Femur (tissue), 1 donor: ENCODE measurements around the gene MRPS18A.

ENCODE experiments used
- DNase-seq: peaks from one replicate; pipeline ENCODE4 v3.0.0-alpha.2; 2017

MRPS18A gene

GRCh38 chr6:43687437-43688347 is at the start of gene MRPS18A:
Gene MRPS18A, minus strand, starts transcription at chr6:43687791. Its CDS starts 12 bp downstream, at chr6:43687779.
- peak; percentile 89 for DNase-seq

- DNase-seq = no peak
Observed at GRCh38 chr6:43736844-43737243, 49.3 kb upstream of the MRPS18A start.

- DNase-seq = no peak
Observed at GRCh38 chr6:43736211-43736786, 48.7 kb upstream of the MRPS18A start.

GRCh38 chr6:43735642-43736199 is 48.1 kb upstream of the MRPS18A start:
- no peak for DNase-seq

GRCh38 chr6:43734294-43734665 is 46.7 kb upstream of the MRPS18A start:
- DNase-seq = no peak

- no peak for DNase-seq
Observed at GRCh38 chr6:43733471-43734293, 46.1 kb upstream of the MRPS18A start.

GRCh38 chr6:43730634-43731033 is 43.0 kb upstream of the MRPS18A start:
- DNase-seq = no peak

- peak; percentile 1 for DNase-seq
Observed at GRCh38 chr6:43729537-43729936, 41.9 kb upstream of the MRPS18A start.

- DNase-seq = no peak
Observed at GRCh38 chr6:43728586-43728985, 41.0 kb upstream of the MRPS18A start.

- no peak for DNase-seq
Observed at GRCh38 chr6:43727634-43728033, 40.0 kb upstream of the MRPS18A start.

- no peak for DNase-seq
Observed at GRCh38 chr6:43725643-43726580, 38.3 kb upstream of the MRPS18A start.

GRCh38 chr6:43724914-43725642 is 37.5 kb upstream of the MRPS18A start:
- peak; percentile 89 for DNase-seq

GRCh38 chr6:43724354-43724753 is 36.8 kb upstream of the MRPS18A start:
- DNase-seq = no peak

GRCh38 chr6:43723737-43724295 is 36.2 kb upstream of the MRPS18A start:
- DNase-seq = peak; percentile 63

- no peak for DNase-seq
Observed at GRCh38 chr6:43722920-43723545, 35.4 kb upstream of the MRPS18A start.

GRCh38 chr6:43720999-43721398 is 33.4 kb upstream of the MRPS18A start:
- DNase-seq = no peak

GRCh38 chr6:43719511-43719910 is 31.9 kb upstream of the MRPS18A start:
- DNase-seq = no peak

GRCh38 chr6:43718387-43719105 is 31.0 kb upstream of the MRPS18A start:
- DNase-seq = no peak

- no peak for DNase-seq
Observed at GRCh38 chr6:43717822-43718221, 30.2 kb upstream of the MRPS18A start.

- DNase-seq = no peak
Observed at GRCh38 chr6:43717389-43717788, 29.8 kb upstream of the MRPS18A start.
